GM13976 (cell line): ENCODE measurements around the gene ARHGEF2.

Source experiments
- DNase-seq: peaks from one replicate; pipeline ENCODE4 v3.0.0; 2012; ENCODE audit warnings: low spot score
- in situ Hi-C: fragments of 300-500 bp; cut with MboI; formaldehyde crosslinking; loops from one replicate; pipeline ENCODE4 v1.12.0; 2022; ENCODE audit warnings: low sequenced_read_pairs, mixed read lengths, inconsistent platforms; ENCODE audit not compliant: unreplicated experiment
- TF ChIP-seq, protein P1 (sequence below): IDR thresholded peaks from 2 replicates; pipeline ENCODE4 v1.5.1; 2012; ENCODE audit warnings: borderline replicate concordance, mild to moderate bottlenecking; ENCODE audit not compliant: insufficient read depth; ENCODE audit errors: extremely low read depth, missing control alignments, control extremely low read depth

The ARHGEF2 gene

DNA sequence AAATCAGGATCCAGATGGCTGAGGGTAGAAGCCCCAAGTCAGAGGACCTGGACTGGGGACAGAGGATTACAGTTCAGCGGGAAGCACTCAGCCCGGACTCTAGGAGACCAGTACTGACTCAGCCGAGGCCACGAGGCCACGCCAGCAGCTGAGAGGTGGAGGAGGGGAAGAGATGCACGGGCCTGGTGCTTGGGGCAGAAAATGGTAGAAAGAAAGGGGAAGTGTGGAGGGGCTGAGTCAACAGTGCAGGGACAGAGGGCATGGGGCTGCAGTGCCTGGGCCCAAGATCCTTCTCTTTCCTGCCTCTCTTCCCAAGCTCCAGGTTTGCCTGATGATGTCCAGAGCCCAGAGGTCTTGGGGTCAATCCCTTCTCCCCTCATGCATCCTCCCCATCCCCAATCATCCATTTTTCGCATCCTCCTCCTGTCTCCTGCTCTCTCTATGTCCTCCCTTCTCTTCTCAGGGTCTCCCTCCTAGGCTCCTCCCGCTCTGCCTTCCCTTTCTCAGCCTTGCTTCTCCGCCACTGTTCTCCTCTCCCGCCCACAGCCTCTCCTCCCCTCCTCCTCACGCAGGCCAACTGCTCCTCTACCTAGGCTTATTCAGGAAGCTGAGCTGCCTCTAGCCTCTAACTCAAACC is 7.7 kb downstream of the ARHGEF2 start:
- in situ Hi-C loops: no loop called here

DNA sequence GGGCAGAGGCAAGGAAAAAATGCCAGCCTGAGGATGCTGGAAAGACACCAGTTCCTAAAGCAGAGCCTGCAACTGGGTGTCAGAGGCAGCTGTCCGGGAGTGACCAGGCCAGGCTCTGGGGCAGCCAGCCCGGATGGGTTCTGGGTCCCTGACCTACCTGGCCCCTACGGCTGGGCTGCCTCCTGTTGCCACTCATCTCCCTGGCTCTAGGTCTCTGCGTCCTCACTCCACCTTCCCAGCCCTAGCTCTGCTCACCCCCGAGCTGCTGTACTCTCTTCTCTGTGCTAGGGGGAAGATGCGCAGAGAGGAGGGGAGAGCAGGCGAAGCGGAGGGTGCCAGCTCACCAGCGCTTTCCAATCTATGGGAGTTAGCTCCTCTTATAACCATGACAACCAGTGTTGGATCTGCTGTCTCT is 9.0 kb downstream of the ARHGEF2 start:
- in situ Hi-C loops: no loop called here
- no peak for DNase-seq
- TF ChIP-seq, protein P1, sequence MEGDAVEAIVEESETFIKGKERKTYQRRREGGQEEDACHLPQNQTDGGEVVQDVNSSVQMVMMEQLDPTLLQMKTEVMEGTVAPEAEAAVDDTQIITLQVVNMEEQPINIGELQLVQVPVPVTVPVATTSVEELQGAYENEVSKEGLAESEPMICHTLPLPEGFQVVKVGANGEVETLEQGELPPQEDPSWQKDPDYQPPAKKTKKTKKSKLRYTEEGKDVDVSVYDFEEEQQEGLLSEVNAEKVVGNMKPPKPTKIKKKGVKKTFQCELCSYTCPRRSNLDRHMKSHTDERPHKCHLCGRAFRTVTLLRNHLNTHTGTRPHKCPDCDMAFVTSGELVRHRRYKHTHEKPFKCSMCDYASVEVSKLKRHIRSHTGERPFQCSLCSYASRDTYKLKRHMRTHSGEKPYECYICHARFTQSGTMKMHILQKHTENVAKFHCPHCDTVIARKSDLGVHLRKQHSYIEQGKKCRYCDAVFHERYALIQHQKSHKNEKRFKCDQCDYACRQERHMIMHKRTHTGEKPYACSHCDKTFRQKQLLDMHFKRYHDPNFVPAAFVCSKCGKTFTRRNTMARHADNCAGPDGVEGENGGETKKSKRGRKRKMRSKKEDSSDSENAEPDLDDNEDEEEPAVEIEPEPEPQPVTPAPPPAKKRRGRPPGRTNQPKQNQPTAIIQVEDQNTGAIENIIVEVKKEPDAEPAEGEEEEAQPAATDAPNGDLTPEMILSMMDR: no peak

More for the DNA sequence above, 7.7 kb downstream of the ARHGEF2 start:
- DNase-seq: peak; percentile 84
- TF ChIP-seq, protein P1: no peak

DNA sequence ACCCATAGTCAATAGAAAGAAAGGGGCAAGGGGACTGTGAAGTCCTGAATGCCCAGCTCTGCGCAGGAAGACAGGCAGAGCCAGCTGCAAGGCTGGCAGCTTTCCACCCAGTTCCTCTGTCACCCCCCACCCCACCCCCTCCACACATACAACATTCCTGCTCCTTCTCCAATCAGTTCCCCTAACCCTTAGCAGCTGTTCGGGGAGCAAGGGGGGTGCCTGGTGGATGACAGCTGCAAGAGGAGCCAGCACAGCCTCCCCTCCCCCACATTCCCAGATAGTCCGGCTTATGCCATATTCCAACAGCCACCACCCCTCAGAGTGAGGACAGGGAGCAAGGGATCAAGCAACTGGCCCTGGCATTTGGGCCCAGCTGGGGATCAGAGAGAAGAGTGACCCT is 9.7 kb downstream of the ARHGEF2 start:
- in situ Hi-C loops: no loop called here
- TF ChIP-seq, protein P1: no peak
- DNase-seq: no peak

DNA sequence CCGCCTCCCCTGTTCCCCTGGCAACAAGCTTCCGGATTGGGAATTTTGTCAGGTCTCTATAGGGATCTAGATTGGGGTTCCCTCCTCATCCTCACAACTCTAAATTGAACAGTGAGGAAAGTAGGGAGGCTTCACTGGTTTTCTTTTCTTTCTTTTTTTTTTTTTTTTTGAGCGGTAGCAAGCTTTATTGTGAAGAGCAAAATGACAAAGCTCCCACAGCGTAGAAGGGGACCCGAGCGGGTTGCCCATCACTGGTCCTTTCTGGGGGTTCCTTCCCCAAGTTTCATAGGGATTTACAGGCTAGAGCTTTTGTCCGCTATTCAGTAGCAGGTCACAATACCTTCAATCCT is 10.3 kb downstream of the ARHGEF2 start:
- TF ChIP-seq, protein P1: no peak

DNA sequence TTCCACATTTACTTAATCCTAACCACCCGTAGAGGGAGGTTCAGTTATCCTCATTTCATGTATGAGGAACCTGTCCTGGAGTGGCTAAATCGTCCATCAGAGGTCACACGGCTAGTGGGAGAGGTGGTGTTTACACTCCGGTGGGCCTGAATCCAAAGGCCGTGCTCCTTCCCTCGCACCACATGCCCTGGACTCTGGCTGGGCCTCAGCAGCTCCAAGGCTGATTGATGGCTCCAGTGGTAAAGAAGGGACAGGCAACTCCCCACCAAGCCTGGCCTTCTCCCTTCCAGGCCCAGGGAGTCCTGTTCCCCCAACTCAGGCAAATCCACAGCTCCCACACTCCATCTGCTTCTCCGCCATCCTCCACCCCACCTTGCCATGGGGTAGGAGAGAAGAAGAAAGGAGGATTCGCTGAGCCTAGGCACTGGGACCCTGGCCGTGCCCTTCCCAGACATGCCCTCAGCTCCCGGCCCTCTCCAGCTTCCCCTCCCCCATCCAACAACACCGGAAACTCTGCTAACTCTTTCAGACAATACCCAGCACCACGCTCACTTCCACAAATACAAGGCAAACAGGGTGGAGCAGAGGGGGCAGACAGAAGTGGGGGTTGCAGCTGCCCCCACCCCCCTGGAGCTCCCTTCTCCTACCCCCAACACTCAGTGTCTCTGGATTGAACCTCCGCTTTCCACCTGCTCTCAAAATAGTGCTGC is 10.9 kb downstream of the ARHGEF2 start:
- TF ChIP-seq, protein P1: no peak
- in situ Hi-C loops: no loop called here
- DNase-seq: no peak

More for the DNA sequence above, 10.3 kb downstream of the ARHGEF2 start:
- in situ Hi-C loops: no loop called here
- DNase-seq: no peak

DNA sequence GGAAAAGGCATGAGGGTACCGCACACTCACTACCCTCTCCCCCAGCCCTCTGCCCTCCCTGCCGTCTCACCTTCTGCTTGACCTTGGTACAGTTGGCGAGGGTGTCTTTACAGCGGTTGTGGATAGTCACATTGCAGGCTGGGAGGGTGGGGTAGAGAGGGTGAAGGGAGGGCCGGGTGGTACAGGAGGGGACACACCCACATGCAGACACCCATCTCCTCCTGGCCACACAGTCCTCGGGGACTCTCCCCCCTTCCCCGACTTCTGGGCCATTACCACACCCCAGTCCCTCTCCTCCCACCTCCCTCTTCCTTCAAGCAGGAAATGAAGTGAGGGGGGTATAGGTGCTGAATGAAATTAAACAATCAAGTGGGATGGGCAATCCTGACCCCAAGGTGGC is 11.6 kb downstream of the ARHGEF2 start:
- in situ Hi-C loops: no loop called here
- TF ChIP-seq, protein P1: no peak

More for the DNA sequence above, 11.6 kb downstream of the ARHGEF2 start:
- DNase-seq: no peak
